H9 (cell line): ENCODE data around the gene VPS4A. TPM values are rescaled to one million over a fixed set of nuclear protein-coding genes. Genes with fewer than 3 reads are reported as not detected.

ENCODE experiments used
- DNase-seq: peaks from one replicate; pipeline ENCODE4 v3.0.0-alpha.2; 2017
- H2AFZ ChIP-seq: one replicate; pipeline ENCODE4 v1.6.1; 2013; ENCODE audit warnings: mild to moderate bottlenecking, low read length, control low read depth, moderate library complexity
- H2AK5ac ChIP-seq: 2 replicates; pipeline ENCODE4 v1.6.1; 2013; ENCODE audit warnings: low read length, control low read depth, mixed read lengths; ENCODE audit not compliant: insufficient read length
- H2BK120ac ChIP-seq: one replicate; pipeline ENCODE4 v1.6.1; 2013; ENCODE audit warnings: low read depth, mild to moderate bottlenecking, low read length, control low read depth, inconsistent platforms; ENCODE audit not compliant: poor library complexity, severe bottlenecking
- H2BK12ac ChIP-seq: 2 replicates; pipeline ENCODE4 v1.6.1; 2013; ENCODE audit warnings: low read length, control low read depth, mixed read lengths, low read depth; ENCODE audit not compliant: insufficient read length
- H2BK15ac ChIP-seq: 2 replicates; pipeline ENCODE4 v1.6.1; 2013; ENCODE audit warnings: low read depth, low read length, control low read depth
- H2BK20ac ChIP-seq: one replicate; pipeline ENCODE4 v1.6.1; 2013; ENCODE audit warnings: low read depth, mild to moderate bottlenecking, low read length, control low read depth, inconsistent platforms; ENCODE audit not compliant: poor library complexity, severe bottlenecking
- H2BK5ac ChIP-seq: 2 replicates; pipeline ENCODE4 v1.6.1; 2013; ENCODE audit warnings: low read length, control low read depth, mixed read lengths; ENCODE audit not compliant: insufficient read length
- H3K14ac ChIP-seq: 2 replicates; pipeline ENCODE4 v1.6.1; 2013; ENCODE audit warnings: low read length, control low read depth; ENCODE audit not compliant: insufficient read depth
- H3K18ac ChIP-seq: 2 replicates; pipeline ENCODE4 v1.6.1; 2013; ENCODE audit warnings: low read depth, mild to moderate bottlenecking, mixed read lengths, low read length, control low read depth; ENCODE audit not compliant: insufficient read length
- H3K23ac ChIP-seq: 2 replicates; pipeline ENCODE4 v1.6.1; 2013; ENCODE audit warnings: low read length, control low read depth, mixed read lengths, low read depth; ENCODE audit not compliant: insufficient read length
- H3K23me2 ChIP-seq: 2 replicates; pipeline ENCODE4 v1.6.1; 2013; ENCODE audit warnings: low read depth, mild to moderate bottlenecking, mixed read lengths, low read length, control low read depth; ENCODE audit not compliant: insufficient read length, poor library complexity, severe bottlenecking
- H3K27ac ChIP-seq: 2 replicates; pipeline ENCODE4 v1.5.1; 2013; ENCODE audit warnings: low read length, control low read depth, mixed read lengths, low read depth; ENCODE audit not compliant: insufficient read length
- H3K27me3 ChIP-seq: 2 replicates; pipeline ENCODE4 v1.6.1; 2013; ENCODE audit warnings: low read length, control low read depth, inconsistent platforms; ENCODE audit not compliant: insufficient read depth
- H3K4ac ChIP-seq: 2 replicates; pipeline ENCODE4 v1.6.1; 2013; ENCODE audit warnings: low read depth, mild to moderate bottlenecking, control low read depth, inconsistent platforms, low read length, moderate library complexity
- H3K4me1 ChIP-seq: 2 replicates; pipeline ENCODE4 v1.6.1; 2013; ENCODE audit warnings: low read length, control low read depth, inconsistent platforms; ENCODE audit not compliant: insufficient read depth
- H3K4me2 ChIP-seq: 2 replicates; pipeline ENCODE4 v1.6.1; 2013; ENCODE audit warnings: low read length, control low read depth, mixed read lengths; ENCODE audit not compliant: insufficient read length, insufficient read depth
- H3K56ac ChIP-seq: 2 replicates; pipeline ENCODE4 v1.6.1; 2013; ENCODE audit warnings: low read depth, mild to moderate bottlenecking, mixed read lengths, low read length, control low read depth; ENCODE audit not compliant: insufficient read length
- H3K79me1 ChIP-seq: 2 replicates; pipeline ENCODE4 v1.6.1; 2013; ENCODE audit warnings: low read depth, mild to moderate bottlenecking, moderate library complexity, low read length, control low read depth, inconsistent platforms; ENCODE audit not compliant: insufficient read depth, poor library complexity, severe bottlenecking
- H3K79me2 ChIP-seq: 2 replicates; pipeline ENCODE4 v1.6.1; 2013; ENCODE audit warnings: low read length, control low read depth, inconsistent platforms; ENCODE audit not compliant: insufficient read depth
- H3K9ac ChIP-seq: 2 replicates; pipeline ENCODE4 v1.6.1; 2013; ENCODE audit warnings: low read length, control low read depth, mixed read lengths; ENCODE audit not compliant: insufficient read length; ENCODE audit errors: extremely low read depth
- H3K9me3 ChIP-seq: one replicate; pipeline ENCODE4 v1.6.1; 2013; ENCODE audit warnings: low read depth, low read length, inconsistent platforms; ENCODE audit not compliant: control insufficient read depth
- H3T11ph ChIP-seq: one replicate; pipeline ENCODE4 v1.6.1; 2013; ENCODE audit warnings: mild to moderate bottlenecking, low read length, control low read depth, inconsistent platforms
- H4K20me1 ChIP-seq: one replicate; pipeline ENCODE4 v1.6.1; 2013; ENCODE audit not compliant: control insufficient read depth, insufficient read length, insufficient read depth
- H4K5ac ChIP-seq: 2 replicates; pipeline ENCODE4 v1.6.1; 2013; ENCODE audit warnings: low read depth, mild to moderate bottlenecking, mixed read lengths, low read length, control low read depth; ENCODE audit not compliant: insufficient read length
- H4K8ac ChIP-seq: replicated peaks from 2 replicates; pipeline ENCODE4 v1.6.1; 2013; ENCODE audit warnings: low read length, control low read depth, mixed read lengths, low read depth; ENCODE audit not compliant: insufficient read length
- H4K91ac ChIP-seq: 2 replicates; pipeline ENCODE4 v1.6.1; 2013; ENCODE audit warnings: low read depth, mild to moderate bottlenecking, moderate library complexity, mixed read lengths, low read length, control low read depth; ENCODE audit not compliant: insufficient read length
- H3K27ac Mint-ChIP-seq, 3 experiments: 2 replicates in 2 of 3; 3 replicates in 1 of 3; pipeline ENCODE4 v1.8.0; 2020 to 2021; ENCODE audit warnings: mixed read lengths in 3 of 3, mild to moderate bottlenecking in 1 of 3, moderate library complexity in 1 of 3
- H3K27me3 Mint-ChIP-seq: 2 replicates; pipeline ENCODE4 v1.8.0; 2021; ENCODE audit warnings: low read depth, mild to moderate bottlenecking, moderate library complexity, mixed read lengths
- H3K36me3 Mint-ChIP-seq, 3 experiments: 2 replicates in 2 of 3; 3 replicates in 1 of 3; pipeline ENCODE4 v1.8.0; 2020 to 2021; ENCODE audit warnings: low read depth in 3 of 3, mixed read lengths in 3 of 3; ENCODE audit not compliant: insufficient read depth in 1 of 3
- H3K4me1 Mint-ChIP-seq, 2 experiments: 2 replicates each; pipeline ENCODE4 v1.8.0; 2020; ENCODE audit warnings: mixed read lengths in 2 of 2
- H3K4me3 Mint-ChIP-seq, 2 experiments: 2 replicates in 1 of 2; 3 replicates in 1 of 2; pipeline ENCODE4 v1.8.0; 2020 to 2021; ENCODE audit warnings: mild to moderate bottlenecking in 2 of 2, mixed read lengths in 2 of 2, moderate library complexity in 1 of 2
- H3K9me3 Mint-ChIP-seq, 2 experiments: 2 replicates in 1 of 2; 3 replicates in 1 of 2; pipeline ENCODE4 v1.8.0; 2020; ENCODE audit warnings: mild to moderate bottlenecking in 2 of 2, mixed read lengths in 2 of 2, moderate library complexity in 1 of 2
- WGBS: extraction: QIAGEN DNeasy Blood & Tissue Kit; methylation state at CpG from one replicate; pipeline ENCODE4 v1.1.7; 2013; ENCODE audit warnings: missing lambda C conversion rate, low lambda C conversion rate, mixed read lengths; ENCODE audit not compliant: insufficient read length; ENCODE audit errors: extremely low coverage; 5-methylcytosine and 5-hydroxymethylcytosine counted together
- total RNA-seq: library from RNA; stranded (reverse); gene quantifications from 2 replicates; pipeline ENCODE4 v1.2.1, GENCODE V29; 2021
- TF ChIP-seq, protein P1 (sequence below): fragments of 200-600 bp; sonication (generic); conservative IDR thresholded peaks from 3 replicates; pipeline ENCODE4 v1.8.0; 2021; ENCODE audit warnings: antibody characterized with exemption, mild to moderate bottlenecking

VPS4A gene
- total RNA-seq, 1 experiment from 2014 or later, result 27.1 TPM

- Histone ChIP-seq H2AK5ac (no peak overlapping the region), H2BK15ac (no peak overlapping the region), H4K20me1 (no peaks in the 10 kb centered on the region), H3K18ac (no peak overlapping the region), H3K9ac (no peak overlapping the region), H4K8ac (no peak overlapping the region), H3K79me2 (no peaks in the 10 kb centered on the region), H3K79me1 (no peaks in the 10 kb centered on the region), H3K23me2 (no peaks in the 10 kb centered on the region), H3K56ac (no peak overlapping the region), H2BK120ac (no peak overlapping the region), H3K4me1 (no peaks in the 10 kb centered on the region), H3K4me2 (no peak overlapping the region), H2AFZ (no peak overlapping the region), H4K5ac (no peak overlapping the region), H3K23ac (no peak overlapping the region), H3K9me3 (no peaks in the 10 kb centered on the region), H3K4ac (no peak overlapping the region), H3T11ph (no peak overlapping the region), H3K27me3 (no peaks in the 10 kb centered on the region), H3K14ac (no peak overlapping the region), H4K91ac (no peak overlapping the region), H2BK5ac (no peak overlapping the region), H2BK20ac (no peak overlapping the region), H3K27ac (no peak overlapping the region), H2BK12ac (no peak overlapping the region)
- DNase-seq, result no peak
- no peaks in the 10 kb centered on the region for H3K27me3 Mint-ChIP-seq
- peaks cover 0 to 2% of the 10 kb centered on the region in 2 experiments; a peak in 1 of 4 replicates for H3K4me1 Mint-ChIP-seq
- H3K27ac Mint-ChIP-seq, result no peak overlapping the region
- no peaks in the 10 kb centered on the region for H3K9me3 Mint-ChIP-seq
- H3K4me3 Mint-ChIP-seq, result no peak overlapping the region
- TF ChIP-seq, protein P1, sequence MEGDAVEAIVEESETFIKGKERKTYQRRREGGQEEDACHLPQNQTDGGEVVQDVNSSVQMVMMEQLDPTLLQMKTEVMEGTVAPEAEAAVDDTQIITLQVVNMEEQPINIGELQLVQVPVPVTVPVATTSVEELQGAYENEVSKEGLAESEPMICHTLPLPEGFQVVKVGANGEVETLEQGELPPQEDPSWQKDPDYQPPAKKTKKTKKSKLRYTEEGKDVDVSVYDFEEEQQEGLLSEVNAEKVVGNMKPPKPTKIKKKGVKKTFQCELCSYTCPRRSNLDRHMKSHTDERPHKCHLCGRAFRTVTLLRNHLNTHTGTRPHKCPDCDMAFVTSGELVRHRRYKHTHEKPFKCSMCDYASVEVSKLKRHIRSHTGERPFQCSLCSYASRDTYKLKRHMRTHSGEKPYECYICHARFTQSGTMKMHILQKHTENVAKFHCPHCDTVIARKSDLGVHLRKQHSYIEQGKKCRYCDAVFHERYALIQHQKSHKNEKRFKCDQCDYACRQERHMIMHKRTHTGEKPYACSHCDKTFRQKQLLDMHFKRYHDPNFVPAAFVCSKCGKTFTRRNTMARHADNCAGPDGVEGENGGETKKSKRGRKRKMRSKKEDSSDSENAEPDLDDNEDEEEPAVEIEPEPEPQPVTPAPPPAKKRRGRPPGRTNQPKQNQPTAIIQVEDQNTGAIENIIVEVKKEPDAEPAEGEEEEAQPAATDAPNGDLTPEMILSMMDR, result no peak
- H3K36me3 Mint-ChIP-seq, result peaks cover 7 to 10% (median 7%) of the 10 kb centered on the region in 3 experiments; a peak in 5 of 7 replicates
- no CpG with 5 or more reads among the region's 1 CpG for WGBS
Observed at GRCh38 chr16:69277413-69277812, 33.7 kb upstream of the VPS4A start.
